ENCODE measurements around the gene KDELR3.

Gene KDELR3

GRCh38 chr22:38467904-38468442, at the start of gene KDELR3:
TSS of gene KDELR3 (plus strand) at chr22:38468096. CDS start at chr22:38468234, 138 bp downstream.
- peak; percentile 27 for DNase-seq

DNA sequence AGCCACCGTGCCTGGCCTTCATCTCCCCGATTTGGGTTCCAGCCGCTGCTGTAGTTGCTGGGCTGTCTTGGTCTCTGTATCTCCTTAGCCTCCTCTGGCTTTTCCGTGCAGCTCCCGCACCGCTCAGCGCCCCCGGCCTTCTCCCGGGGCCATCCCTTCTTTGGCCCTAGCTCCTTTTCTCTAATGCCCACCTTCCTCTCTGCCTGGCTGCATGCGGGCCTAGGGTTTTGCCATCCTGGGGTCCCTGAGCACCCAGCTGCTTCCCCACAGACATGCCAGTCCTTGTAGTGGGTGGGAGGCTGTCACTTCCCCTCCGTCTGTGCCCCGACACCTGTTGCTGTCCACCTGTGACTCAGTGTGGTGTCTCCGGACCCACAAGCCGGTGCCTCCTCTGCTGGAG, 49.3 kb upstream of the KDELR3 start:
- no peak for DNase-seq

DNA sequence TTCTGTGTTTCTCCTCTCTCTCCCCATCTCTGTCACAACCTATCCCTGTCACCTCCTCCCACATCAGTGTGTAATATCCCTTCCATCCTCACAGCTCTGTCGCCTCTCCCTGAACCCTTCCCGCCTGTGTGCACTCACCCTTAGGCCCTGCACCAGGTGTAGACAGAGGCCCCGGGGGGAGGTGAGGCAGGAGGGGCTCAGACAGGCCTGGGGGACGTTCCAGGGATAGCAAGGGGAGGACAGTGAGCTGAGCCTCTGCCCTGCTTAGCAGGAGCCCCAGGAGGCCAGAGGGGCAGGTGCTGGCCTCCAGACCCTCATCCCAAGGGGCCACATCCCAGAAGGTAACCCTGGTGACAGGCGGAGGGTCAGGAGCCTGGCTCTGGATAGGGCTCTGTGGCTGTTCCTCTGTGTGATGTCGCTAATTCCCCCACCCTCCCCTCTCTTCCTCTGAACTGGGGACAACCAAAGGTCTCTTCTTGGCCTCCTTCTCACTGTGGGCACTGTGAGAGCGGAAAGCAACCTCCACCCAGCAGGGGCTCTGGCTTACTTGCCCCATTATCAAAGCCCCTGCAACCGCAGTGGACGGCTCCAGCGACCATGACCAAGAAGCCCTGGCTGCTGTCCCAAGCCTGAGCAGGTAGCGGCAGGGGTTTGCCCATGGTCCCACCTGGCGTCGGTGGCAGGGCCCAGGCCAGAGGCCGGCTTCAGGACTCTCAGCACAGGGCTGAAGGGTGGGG, 48.6 kb upstream of the KDELR3 start:
- DNase-seq = no peak

DNA sequence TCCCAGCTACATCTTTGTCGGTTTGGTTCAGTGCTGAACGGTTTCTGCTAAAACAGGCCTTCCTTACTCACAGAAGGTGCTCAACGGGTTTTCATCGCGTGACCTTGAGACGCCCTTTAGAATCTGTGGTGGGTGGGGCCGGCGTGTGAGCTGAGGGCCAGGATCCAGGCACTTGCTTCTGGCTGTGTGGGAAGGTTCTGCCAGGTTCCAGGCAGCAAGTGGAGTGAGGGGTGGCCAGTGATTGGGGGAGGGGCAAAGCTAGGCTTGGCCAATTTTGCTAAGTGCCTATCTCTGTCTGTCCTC, 48.1 kb upstream of the KDELR3 start:
- DNase-seq = no peak

DNA sequence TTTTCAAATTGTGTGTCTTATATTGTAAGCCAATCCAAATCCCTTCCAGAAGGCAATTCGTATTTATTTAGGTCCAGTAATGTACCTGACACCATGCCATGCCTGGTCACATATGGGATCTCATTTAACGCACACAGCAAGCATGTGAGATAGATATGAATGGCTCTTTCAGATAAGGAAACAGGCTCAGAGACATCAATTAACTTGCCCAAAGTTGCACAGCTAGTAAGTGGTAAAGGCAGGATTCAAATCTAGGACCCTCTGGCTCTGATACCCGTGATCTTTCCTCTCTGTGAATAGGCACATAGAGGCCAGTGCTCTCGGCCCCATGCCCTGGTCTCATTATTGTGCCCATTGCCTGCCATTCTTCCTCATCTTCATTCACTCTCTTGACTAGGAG, 47.2 kb upstream of the KDELR3 start:
- no peak for DNase-seq

GRCh38 chr22:38422611-38423511, 45.0 kb upstream of the KDELR3 start:
- no peak for DNase-seq

- DNase-seq = no peak
These were observed 44.1 kb upstream of the KDELR3 start for GRCh38 chr22:38423512-38424503.

DNA sequence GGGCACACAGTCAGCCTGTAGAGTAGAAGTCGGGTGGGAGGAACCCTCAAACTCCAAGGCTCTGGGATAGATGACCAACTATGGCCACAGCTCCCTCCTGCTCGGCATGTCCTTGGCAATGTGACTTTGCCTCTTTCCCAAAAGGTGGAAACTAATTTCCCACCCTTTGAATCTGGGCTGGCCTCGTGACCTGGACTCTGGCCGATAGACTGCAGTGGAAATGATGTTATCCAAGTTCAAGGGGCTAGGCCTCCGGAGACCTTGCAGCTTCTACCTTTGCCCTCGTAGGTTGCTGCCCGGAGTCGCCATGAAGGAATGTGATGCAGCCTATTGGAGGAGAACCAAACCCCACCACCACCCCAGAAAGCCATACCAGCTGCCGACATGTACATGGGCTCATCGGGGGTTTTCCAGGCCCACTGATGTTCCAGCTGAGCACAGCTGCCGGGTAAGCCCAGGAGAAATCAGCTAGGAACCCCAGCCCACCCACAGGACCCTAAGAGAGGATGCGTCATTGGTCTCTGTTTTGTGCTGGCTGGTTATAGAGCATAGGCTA, 43.3 kb upstream of the KDELR3 start:
- DNase-seq = no peak

DNA sequence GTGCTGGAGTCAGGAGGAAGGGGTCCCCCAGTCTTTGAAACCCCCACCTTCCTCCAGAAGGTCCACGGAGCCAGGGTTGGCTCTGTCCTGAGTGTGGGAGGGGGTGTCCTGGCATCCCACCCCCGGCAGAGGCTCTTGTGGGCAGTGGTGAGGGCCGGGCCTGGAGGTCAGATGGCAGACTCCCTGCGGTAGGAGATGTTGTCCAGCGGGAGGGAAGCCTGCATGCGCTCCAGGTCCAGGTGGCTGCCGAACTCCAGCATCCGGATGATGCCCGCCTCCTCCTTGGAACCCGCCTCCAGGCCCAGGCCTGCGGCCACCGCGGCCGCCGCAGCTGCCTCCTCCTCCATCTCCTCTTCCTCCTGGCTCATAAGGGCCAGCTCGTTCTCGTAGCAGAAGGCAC, 41.3 kb upstream of the KDELR3 start:
- no peak for DNase-seq

DNA sequence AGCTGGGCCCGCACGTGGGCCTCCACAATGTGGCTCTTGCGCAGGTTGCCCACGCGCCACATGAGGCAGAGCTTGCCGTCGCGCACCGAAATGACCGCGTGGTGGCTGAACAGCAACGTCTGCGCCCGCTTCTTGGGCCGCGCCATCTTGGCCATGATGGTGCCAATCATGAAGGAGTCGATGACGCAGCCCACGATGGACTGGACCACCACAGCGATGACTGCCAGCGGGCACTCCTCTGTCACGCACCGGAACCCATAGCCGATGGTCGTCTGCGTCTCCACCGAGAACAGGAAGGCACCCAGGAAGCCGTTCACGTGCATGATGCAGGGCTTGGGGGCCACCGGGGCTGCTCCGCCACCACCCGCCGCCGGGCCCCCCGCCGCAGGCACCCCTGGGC, 40.4 kb upstream of the KDELR3 start:
- no peak for DNase-seq

- DNase-seq = no peak
These were observed 40.0 kb upstream of the KDELR3 start for GRCh38 chr22:38427940-38428339.

DNA sequence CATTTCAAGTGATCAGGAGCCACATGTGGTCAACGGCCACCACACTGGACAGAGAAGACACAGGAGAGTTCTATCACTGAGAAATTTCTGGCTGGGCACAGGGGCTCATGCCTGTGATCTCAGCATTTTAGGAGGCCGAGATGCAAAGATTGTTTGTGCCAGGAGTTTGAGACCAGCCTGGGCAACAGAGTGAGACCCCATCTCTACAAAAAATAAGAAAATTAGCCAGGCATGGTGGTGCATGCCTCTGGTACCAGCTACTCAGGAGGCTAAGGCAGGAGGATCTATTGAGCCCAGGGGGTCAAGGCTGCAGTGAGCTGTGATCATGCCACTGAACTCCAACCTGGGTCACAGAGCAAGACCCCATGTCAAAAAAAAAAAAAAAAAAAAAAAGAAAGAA, 39.2 kb upstream of the KDELR3 start:
- no peak for DNase-seq

DNA sequence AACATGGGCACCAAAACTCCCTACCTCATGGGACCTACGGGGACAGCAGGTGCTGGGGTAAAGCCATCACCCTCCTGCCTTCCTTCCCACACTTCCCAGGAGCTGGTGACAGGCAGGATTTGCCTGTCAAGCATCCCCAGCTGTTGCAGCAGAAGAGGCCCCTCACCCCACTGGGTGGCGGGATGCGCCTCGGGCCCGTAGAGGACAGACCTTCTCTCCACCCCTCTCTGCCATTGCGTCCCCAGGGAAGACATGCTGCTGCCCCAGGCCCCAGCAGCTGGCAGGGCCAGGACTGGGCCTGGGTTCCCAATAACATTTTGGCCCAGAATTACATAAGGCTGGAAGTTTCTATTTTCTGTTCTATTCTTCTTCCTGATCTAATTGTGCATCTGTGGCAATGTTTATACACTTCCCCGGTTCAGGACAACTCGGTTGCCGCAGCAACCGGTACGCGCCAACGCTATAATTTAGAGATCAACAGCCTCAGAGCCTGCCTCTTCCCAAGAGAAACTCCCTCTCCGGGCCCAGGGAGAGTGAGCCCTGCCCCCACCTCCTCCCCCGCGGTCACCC, 38.3 kb upstream of the KDELR3 start:
- DNase-seq = no peak

- DNase-seq = no peak
These were observed 36.5 kb upstream of the KDELR3 start for GRCh38 chr22:38431266-38432010.

GRCh38 chr22:38432264-38432663, 35.6 kb upstream of the KDELR3 start:
- no peak for DNase-seq

- no peak for DNase-seq
These were observed 34.0 kb upstream of the KDELR3 start for GRCh38 chr22:38433871-38434270.

GRCh38 chr22:38435010-38435409, 32.9 kb upstream of the KDELR3 start:
- no peak for DNase-seq

- DNase-seq = no peak
These were observed 31.9 kb upstream of the KDELR3 start for GRCh38 chr22:38435965-38436364.

DNA sequence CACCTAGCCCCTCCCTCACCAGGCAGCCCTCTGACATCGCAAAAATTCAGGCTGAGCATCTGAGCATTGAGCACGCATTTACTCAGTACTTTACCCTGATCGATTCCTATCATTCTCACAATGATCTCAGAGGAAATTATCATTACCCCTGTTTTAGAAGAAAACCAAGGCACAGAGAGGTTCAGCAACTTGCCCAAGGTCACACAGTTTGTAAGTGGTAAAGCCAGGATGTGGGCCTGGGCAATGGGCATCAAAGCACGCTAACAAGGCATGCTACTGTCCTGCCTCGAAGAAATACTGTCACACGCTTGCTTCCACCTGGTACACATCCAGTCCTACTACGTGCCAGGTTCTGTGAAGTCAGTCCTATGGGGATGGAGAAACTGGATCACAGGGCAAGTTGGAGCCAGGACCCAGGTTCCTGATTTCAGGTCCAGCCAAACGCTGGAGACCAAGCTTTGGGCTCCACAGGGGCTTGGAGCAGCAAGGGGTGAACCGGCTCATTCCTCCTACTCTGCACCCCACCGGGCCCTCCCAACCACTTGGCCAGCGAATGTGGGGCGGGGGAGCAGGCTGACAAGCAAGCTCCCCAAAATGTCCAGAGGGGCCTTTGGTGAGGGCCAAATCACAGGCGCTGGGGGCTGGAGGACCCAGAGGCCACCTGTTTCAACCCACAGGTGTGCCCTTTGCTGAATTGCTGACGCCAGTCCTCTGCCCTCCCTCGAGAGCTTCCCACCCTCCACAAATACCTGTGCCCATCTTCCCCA, 31.1 kb upstream of the KDELR3 start:
- no peak for DNase-seq

- no peak for DNase-seq
These were observed 30.5 kb upstream of the KDELR3 start for GRCh38 chr22:38437416-38437815.
